BJ (cell line): ENCODE results near the gene PROC. TPM values are rescaled to one million over a fixed set of nuclear protein-coding genes. Genes with fewer than 3 reads are reported as not detected.

Experiments
- CTCF ChIA-PET: fragments of 350-600 bp; formaldehyde crosslinking; extraction: SDS; loops from one replicate; lab custom pipeline; 2021; ENCODE audit warnings: antibody characterized with exemption, inconsistent platforms; lab: Yijun Ruan, JAX
- POLR2A ChIA-PET: fragments of 300-600 bp; sonication (Branson Sonifier 250); formaldehyde crosslinking; extraction: SDS; loops from one replicate; lab custom pipeline; 2021; ENCODE audit warnings: antibody characterized with exemption; lab: Charles Lee
- DNase-seq: peaks from one replicate; pipeline ENCODE4 v3.0.0-alpha.2; 2011; ENCODE audit warnings: low read depth
- H3K27me3 ChIP-seq: 2 replicates; pipeline ENCODE4 v1.6.0; 2011; ENCODE audit warnings: low read length; ENCODE audit not compliant: control insufficient read depth, insufficient read depth
- H3K36me3 ChIP-seq: 2 replicates; pipeline ENCODE4 v1.5.1; 2011; ENCODE audit warnings: low read length; ENCODE audit not compliant: control insufficient read depth, insufficient read depth
- H3K4me3 ChIP-seq: 2 replicates; pipeline ENCODE4 v1.5.1; 2011; ENCODE audit warnings: low read depth, mild to moderate bottlenecking, control low read depth, low read length
- polyA plus RNA-seq: library from polyadenylated mRNA; depleted of rRNA; stranded (reverse); fragments of >200 nt; gene quantifications from 2 replicates; pipeline ENCODE4 v1.2.3, GENCODE V29; 2011
- TF ChIP-seq, protein P1 (sequence below): IDR thresholded peaks from 2 replicates; pipeline ENCODE4 v1.5.1; 2011; ENCODE audit warnings: low read depth, mild to moderate bottlenecking, control low read depth, inconsistent platforms, low read length, moderate library complexity; ENCODE audit not compliant: insufficient read depth

The PROC gene
- polyA plus RNA-seq, 1 experiment = 0.11 TPM

DNA sequence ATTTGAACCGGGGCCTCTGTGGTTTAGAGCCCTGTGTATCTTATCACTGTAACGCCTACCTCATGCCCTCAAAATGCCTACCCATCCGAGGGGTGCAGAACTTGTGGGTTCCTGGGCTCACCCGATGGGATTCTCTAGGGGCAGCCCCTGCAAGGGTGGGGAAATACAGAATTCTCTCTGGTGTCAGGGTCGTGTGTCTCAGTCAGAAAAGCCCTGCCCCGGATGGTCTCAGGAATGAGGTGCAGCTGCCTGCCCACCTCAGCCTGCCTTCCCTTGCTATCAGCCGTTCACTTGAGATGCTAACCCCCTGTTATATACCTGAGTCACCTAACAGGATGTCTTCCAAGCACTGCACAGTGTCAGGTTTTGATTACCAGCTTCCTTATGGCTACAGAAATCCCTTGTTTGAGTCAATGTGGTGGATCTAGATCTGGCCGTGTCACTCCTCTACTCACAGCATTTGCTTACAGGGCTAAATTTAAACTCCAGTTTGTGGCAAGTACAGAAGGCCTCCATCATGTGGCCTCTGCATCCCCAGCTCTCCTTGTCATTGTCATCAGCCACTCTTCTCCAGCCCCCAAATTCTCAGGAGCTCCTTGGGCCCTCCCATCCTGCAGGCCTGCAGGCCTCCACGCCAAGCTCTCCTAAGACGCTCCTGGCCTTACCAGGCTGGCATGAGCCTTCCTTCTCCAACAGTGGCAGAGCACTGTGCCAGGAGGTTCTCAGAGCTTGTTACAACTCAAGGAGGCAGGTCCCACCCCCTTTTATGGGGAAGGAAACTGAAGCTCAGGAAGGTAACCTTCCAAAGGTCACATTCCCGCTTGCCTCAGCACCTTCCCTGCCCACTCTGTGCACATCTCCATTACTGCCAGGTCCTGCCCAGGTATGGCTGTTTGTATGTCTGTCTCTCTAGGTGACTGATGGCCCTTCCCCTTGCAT lies 16.2 kb upstream of the PROC start:
- no peak for DNase-seq
- ChIA-PET CTCF (interaction anchor here (0.6 kb wide), 1 partner anchor 9 kb away, joined by 3 read pairs; no protein-coding TSS in a partner anchor), POLR2A (no interaction called here)
- Histone ChIP-seq H3K27me3 (no peaks in the 10 kb centered on the region; the same call in 1 of the 2 replicates), H3K4me3 (no peak overlapping the region), H3K36me3 (no peaks in the 10 kb centered on the region)
- TF ChIP-seq, protein P1, sequence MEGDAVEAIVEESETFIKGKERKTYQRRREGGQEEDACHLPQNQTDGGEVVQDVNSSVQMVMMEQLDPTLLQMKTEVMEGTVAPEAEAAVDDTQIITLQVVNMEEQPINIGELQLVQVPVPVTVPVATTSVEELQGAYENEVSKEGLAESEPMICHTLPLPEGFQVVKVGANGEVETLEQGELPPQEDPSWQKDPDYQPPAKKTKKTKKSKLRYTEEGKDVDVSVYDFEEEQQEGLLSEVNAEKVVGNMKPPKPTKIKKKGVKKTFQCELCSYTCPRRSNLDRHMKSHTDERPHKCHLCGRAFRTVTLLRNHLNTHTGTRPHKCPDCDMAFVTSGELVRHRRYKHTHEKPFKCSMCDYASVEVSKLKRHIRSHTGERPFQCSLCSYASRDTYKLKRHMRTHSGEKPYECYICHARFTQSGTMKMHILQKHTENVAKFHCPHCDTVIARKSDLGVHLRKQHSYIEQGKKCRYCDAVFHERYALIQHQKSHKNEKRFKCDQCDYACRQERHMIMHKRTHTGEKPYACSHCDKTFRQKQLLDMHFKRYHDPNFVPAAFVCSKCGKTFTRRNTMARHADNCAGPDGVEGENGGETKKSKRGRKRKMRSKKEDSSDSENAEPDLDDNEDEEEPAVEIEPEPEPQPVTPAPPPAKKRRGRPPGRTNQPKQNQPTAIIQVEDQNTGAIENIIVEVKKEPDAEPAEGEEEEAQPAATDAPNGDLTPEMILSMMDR = no peak

DNA sequence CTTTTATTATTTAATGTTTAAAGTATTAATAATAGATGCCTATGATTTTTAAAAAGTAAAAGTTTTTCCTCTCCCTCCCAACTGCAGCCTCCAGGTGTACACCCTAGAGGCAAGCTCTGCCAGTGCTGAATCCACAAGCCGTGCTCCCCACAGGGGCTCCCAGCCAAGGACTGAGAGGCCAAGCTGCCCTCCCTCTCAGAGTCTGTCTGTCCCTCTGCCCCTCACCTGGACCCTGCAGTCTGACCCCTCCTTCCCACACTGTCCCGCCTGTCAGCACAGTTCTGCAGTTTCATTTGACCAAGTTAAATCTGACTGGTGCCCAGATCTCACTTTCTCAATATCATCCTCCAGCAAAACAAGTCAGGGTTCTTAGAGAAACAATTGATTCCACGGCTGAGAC lies 14.8 kb upstream of the PROC start:
- TF ChIP-seq, protein P1 = no peak
- Histone ChIP-seq H3K36me3 (no peaks in the 10 kb centered on the region), H3K27me3 (no peaks in the 10 kb centered on the region; the same call in 1 of the 2 replicates), H3K4me3 (no peak overlapping the region)
- CTCF ChIA-PET = no interaction called here
- POLR2A ChIA-PET = no interaction called here
- DNase-seq = no peak

DNA sequence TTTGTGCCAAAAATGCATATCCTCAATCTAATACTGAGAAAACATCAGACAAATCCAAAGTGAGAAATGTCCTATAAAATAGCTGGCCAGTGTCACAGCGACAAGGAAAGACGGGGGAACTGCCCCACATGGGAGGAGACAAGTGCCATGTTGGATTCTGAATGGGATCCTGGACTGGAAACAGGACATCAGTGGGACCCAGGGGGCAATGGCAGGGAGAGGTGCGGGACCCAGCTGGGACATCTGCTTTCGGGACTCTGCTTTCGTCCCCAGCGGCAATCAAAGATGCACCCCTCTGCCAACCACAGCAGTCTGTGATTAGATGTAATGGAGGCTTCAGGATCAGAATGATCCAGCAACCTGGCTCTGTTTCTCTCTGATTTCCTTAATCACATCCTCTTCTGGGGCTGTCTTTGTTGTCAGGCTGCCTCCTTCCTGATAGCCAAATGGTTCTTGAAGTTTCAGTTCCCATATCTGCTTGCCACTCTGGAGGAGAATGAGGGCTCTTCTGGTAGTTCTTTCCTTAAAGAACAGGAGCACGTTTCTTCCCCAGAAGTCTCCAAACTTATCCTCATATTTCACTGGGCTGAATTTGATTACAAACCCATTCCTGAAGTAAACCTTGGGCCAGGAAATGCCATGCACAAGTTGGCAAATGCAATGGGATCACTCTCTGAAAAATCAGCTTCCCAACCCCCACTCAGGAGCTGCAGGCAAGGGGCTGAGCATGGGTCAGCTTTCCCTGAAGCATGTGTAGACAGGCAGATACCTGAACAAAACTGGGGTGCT lies 13.6 kb upstream of the PROC start:
- TF ChIP-seq, protein P1 = no peak
- Histone ChIP-seq H3K27me3 (no peaks in the 10 kb centered on the region), H3K4me3 (no peak overlapping the region), H3K36me3 (no peaks in the 10 kb centered on the region)
- ChIA-PET CTCF (interaction anchor here (1.1 to 1.2 kb wide), 2 partner anchors 11 to 19 kb away, joined by 3 read pairs; no protein-coding TSS in a partner anchor), POLR2A (no interaction called here)
- no peak for DNase-seq

DNA sequence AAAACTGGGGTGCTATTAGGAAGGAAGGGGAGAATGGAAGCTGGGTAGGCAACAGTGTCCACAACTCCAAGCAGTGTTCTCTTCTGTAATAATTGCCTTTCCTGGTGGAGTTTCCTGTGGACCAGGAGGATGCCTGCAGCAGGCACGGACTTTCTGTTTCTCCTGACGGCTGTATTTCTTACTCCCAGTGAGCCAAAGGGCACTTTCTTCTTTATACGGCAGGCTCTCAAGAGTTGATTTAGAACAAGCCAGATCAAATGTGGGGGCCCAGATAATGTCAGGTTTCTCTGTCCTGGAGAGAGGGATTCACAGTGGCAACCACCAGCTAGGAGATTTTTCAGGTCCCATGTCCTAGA lies 13.0 kb upstream of the PROC start:
- CTCF ChIA-PET = interaction anchor here (1.2 kb wide), 1 partner anchor 20 kb away, joined by 3 read pairs; no protein-coding TSS in a partner anchor
- Histone ChIP-seq H3K36me3 (no peaks in the 10 kb centered on the region), H3K4me3 (no peak overlapping the region), H3K27me3 (no peaks in the 10 kb centered on the region)
- POLR2A ChIA-PET = no interaction called here
- no peak for DNase-seq
- TF ChIP-seq, protein P1 = no peak

DNA sequence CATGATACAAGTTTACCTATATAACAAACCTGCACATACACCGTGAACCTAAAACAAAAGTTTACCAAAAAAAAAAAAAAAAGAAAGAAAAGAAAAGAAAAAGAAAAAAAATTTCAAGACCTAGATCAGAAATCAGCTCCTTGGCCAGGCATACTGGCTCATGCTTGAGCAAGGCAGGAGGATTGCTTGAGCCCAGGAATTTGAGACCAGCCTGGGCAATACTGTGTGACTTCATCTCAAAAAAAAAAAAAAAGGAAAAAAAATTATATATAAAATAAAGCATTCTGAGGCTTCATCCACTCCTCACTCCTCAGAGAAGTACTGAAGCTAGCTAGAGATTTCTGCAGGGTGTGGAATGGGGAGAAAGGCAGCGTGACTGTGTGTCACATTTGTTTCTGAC lies 11.8 kb upstream of the PROC start:
- ChIA-PET POLR2A (interaction anchor here (0.6 kb wide), 1 partner anchor 11 kb away, joined by 7 read pairs; no protein-coding TSS in a partner anchor), CTCF (no interaction called here)
- no peak for DNase-seq
- TF ChIP-seq, protein P1 = no peak
- Histone ChIP-seq H3K36me3 (no peaks in the 10 kb centered on the region), H3K27me3 (no peaks in the 10 kb centered on the region), H3K4me3 (no peak overlapping the region)
